H1 (cell line): Measurements from ENCODE around the gene FGF21. TPM values are rescaled to one million over a fixed set of nuclear protein-coding genes. Genes with fewer than 3 reads are reported as not detected.

ENCODE experiments used
- HDAC2 ChIP-seq, 2 experiments: fragments of 300-600 bp in 1 of 2; sonication (generic) in 1 of 2; IDR thresholded peaks; 2 replicates each; pipeline ENCODE4 v1.6.1; 2011 to 2012; ENCODE audit warnings: low read depth in 2 of 2, low read length in 2 of 2, mild to moderate bottlenecking in 2 of 2, moderate library complexity in 2 of 2, borderline replicate concordance in 1 of 2, inconsistent platforms in 1 of 2
- HDAC6 ChIP-seq: IDR thresholded peaks from one replicate; pipeline ENCODE4 v1.7.1; 2012; ENCODE audit warnings: low read depth, mild to moderate bottlenecking, inconsistent platforms, low read length, moderate library complexity
- MAFK ChIP-seq: IDR thresholded peaks from 2 replicates; pipeline ENCODE4 v1.6.1; 2012; ENCODE audit warnings: low read depth, mild to moderate bottlenecking, improper control_type of control experiment, low read length
- PHF8 ChIP-seq: fragments of 200-600 bp; sonication (generic); conservative IDR thresholded peaks from 2 replicates; pipeline ENCODE4 v1.7.1; 2012; ENCODE audit warnings: low read depth, mild to moderate bottlenecking, inconsistent platforms, low read length, moderate library complexity
- RAD21 ChIP-seq, 2 experiments: IDR thresholded peaks in 1 of 2; conservative IDR thresholded peaks in 1 of 2; 2 replicates each; pipeline ENCODE4 v1.6.1; 2011; ENCODE audit warnings: low read depth in 2 of 2, low read length in 2 of 2, improper control_type of control experiment in 1 of 2, inconsistent platforms in 1 of 2, mild to moderate bottlenecking in 1 of 2, moderate library complexity in 1 of 2
- RFX5 ChIP-seq: IDR thresholded peaks from 2 replicates; pipeline ENCODE4 v1.6.1; 2011; ENCODE audit warnings: low read depth, low read length, improper control_type of control experiment, borderline replicate concordance
- RNF2 ChIP-seq: fragments of 200-900, 300-1000 bp; sonication (generic); IDR thresholded peaks from 2 replicates; pipeline ENCODE4 v1.7.1; 2016; ENCODE audit warnings: borderline replicate concordance, low read depth, mild to moderate bottlenecking, antibody characterized with exemption, low read length; ENCODE audit not compliant: poor library complexity, severe bottlenecking; ENCODE audit errors: missing control alignments
- TCF12 ChIP-seq: IDR thresholded peaks from 2 replicates; pipeline ENCODE4 v1.6.1; 2011; ENCODE audit warnings: low read depth, mild to moderate bottlenecking, low read length
- polyA plus RNA-seq, 7 experiments: library from polyadenylated mRNA; depleted of rRNA in 3 of 7; stranded (reverse) in 5 of 7; unstranded in 2 of 7; fragments of >200 nt in 5 of 7; fragments of 200-250 nt in 2 of 7; gene quantifications; 1 replicate in 5 of 7; 2 replicates in 1 of 7; 4 replicates in 1 of 7; pipeline versions ENCODE4 v1.2.1 to v1.2.3, GENCODE V29; 2011 to 2013; ENCODE audit warnings: missing spikeins in 2 of 7, mixed read lengths in 2 of 7
- total RNA-seq: library from RNA; stranded (reverse); fragmentation: NEBNext Ultra II Directional; extraction: Animal tissue kit (Norgen Biotek cat#: 25700); gene quantifications from 2 replicates; pipeline ENCODE4 v1.2.1, GENCODE V29; 2021
- TF ChIP-seq, protein P1 (sequence below): fragments of 300-600 bp; sonication (generic); IDR thresholded peaks from 2 replicates; pipeline ENCODE4 v1.7.1; 2012; ENCODE audit warnings: low read length, moderate library complexity, mild to moderate bottlenecking, inconsistent platforms; ENCODE audit not compliant: insufficient replicate concordance

The FGF21 gene
- total and polyA plus RNA-seq, 2 of the 8 experiments (the other 6 are each of a cell fraction or from before 2014, with no cell fraction given), result 0.48 to 0.80 TPM

DNA sequence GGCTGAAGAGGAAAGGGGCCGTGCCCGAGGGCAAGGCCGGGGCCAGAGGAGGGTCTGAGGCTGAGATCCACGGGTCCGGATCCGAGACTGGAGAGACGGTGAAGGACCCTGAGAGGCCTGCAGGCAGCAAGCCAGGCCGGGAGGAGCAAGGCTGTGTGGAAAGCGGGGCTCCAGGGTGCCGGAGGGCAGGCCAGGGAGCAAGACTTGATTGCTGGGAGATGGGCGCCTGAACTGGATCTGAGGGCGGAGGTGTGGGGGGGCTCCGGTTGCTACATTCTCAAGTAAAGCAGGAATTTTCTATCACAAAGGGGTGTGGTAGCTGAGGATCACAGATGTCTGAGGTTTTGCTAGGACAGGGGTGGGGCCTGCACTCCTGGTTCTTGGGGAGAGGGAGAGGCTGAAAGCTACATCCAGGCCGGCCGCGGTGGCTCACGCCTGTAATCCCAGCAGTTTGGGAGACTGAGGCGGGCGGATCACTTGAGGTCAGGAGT is 39.6 kb upstream of the FGF21 start (continued):
- TF ChIP-seq, protein P1, sequence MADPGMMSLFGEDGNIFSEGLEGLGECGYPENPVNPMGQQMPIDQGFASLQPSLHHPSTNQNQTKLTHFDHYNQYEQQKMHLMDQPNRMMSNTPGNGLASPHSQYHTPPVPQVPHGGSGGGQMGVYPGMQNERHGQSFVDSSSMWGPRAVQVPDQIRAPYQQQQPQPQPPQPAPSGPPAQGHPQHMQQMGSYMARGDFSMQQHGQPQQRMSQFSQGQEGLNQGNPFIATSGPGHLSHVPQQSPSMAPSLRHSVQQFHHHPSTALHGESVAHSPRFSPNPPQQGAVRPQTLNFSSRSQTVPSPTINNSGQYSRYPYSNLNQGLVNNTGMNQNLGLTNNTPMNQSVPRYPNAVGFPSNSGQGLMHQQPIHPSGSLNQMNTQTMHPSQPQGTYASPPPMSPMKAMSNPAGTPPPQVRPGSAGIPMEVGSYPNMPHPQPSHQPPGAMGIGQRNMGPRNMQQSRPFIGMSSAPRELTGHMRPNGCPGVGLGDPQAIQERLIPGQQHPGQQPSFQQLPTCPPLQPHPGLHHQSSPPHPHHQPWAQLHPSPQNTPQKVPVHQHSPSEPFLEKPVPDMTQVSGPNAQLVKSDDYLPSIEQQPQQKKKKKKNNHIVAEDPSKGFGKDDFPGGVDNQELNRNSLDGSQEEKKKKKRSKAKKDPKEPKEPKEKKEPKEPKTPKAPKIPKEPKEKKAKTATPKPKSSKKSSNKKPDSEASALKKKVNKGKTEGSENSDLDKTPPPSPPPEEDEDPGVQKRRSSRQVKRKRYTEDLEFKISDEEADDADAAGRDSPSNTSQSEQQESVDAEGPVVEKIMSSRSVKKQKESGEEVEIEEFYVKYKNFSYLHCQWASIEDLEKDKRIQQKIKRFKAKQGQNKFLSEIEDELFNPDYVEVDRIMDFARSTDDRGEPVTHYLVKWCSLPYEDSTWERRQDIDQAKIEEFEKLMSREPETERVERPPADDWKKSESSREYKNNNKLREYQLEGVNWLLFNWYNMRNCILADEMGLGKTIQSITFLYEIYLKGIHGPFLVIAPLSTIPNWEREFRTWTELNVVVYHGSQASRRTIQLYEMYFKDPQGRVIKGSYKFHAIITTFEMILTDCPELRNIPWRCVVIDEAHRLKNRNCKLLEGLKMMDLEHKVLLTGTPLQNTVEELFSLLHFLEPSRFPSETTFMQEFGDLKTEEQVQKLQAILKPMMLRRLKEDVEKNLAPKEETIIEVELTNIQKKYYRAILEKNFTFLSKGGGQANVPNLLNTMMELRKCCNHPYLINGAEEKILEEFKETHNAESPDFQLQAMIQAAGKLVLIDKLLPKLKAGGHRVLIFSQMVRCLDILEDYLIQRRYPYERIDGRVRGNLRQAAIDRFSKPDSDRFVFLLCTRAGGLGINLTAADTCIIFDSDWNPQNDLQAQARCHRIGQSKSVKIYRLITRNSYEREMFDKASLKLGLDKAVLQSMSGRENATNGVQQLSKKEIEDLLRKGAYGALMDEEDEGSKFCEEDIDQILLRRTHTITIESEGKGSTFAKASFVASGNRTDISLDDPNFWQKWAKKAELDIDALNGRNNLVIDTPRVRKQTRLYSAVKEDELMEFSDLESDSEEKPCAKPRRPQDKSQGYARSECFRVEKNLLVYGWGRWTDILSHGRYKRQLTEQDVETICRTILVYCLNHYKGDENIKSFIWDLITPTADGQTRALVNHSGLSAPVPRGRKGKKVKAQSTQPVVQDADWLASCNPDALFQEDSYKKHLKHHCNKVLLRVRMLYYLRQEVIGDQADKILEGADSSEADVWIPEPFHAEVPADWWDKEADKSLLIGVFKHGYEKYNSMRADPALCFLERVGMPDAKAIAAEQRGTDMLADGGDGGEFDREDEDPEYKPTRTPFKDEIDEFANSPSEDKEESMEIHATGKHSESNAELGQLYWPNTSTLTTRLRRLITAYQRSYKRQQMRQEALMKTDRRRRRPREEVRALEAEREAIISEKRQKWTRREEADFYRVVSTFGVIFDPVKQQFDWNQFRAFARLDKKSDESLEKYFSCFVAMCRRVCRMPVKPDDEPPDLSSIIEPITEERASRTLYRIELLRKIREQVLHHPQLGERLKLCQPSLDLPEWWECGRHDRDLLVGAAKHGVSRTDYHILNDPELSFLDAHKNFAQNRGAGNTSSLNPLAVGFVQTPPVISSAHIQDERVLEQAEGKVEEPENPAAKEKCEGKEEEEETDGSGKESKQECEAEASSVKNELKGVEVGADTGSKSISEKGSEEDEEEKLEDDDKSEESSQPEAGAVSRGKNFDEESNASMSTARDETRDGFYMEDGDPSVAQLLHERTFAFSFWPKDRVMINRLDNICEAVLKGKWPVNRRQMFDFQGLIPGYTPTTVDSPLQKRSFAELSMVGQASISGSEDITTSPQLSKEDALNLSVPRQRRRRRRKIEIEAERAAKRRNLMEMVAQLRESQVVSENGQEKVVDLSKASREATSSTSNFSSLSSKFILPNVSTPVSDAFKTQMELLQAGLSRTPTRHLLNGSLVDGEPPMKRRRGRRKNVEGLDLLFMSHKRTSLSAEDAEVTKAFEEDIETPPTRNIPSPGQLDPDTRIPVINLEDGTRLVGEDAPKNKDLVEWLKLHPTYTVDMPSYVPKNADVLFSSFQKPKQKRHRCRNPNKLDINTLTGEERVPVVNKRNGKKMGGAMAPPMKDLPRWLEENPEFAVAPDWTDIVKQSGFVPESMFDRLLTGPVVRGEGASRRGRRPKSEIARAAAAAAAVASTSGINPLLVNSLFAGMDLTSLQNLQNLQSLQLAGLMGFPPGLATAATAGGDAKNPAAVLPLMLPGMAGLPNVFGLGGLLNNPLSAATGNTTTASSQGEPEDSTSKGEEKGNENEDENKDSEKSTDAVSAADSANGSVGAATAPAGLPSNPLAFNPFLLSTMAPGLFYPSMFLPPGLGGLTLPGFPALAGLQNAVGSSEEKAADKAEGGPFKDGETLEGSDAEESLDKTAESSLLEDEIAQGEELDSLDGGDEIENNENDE, result no peak
- no peak for TF ChIP-seq RAD21 (IDR thresholded peaks at IDR 0.05 in 1 of 2, conservative IDR thresholded peaks at IDR 0.05 in 1 of 2; ENCODE audit: low read depth in 2 of 2, low read length in 2 of 2)
- no peak for TF ChIP-seq HDAC6
- TF ChIP-seq RNF2, result no peak
- TF ChIP-seq TCF12, result no peak
- TF ChIP-seq PHF8, result no peak
- TF ChIP-seq RFX5, result no peak
- TF ChIP-seq HDAC2 (IDR thresholded peaks at IDR 0.05; ENCODE audit: borderline replicate concordance in 1 of 2, low read depth in 2 of 2, low read length in 2 of 2), result no peak
- TF ChIP-seq MAFK, result no peak
